Measurements from ENCODE around the gene GPHA2. TPM values are rescaled to one million over a fixed set of nuclear protein-coding genes. Genes with fewer than 3 reads are reported as not detected.

The GPHA2 gene
- total and polyA plus RNA-seq, 2 of the 13 experiments (the other 11 are each of a cell fraction or from before 2014, with no cell fraction given), result 13.0 to 19.1 TPM

DNA sequence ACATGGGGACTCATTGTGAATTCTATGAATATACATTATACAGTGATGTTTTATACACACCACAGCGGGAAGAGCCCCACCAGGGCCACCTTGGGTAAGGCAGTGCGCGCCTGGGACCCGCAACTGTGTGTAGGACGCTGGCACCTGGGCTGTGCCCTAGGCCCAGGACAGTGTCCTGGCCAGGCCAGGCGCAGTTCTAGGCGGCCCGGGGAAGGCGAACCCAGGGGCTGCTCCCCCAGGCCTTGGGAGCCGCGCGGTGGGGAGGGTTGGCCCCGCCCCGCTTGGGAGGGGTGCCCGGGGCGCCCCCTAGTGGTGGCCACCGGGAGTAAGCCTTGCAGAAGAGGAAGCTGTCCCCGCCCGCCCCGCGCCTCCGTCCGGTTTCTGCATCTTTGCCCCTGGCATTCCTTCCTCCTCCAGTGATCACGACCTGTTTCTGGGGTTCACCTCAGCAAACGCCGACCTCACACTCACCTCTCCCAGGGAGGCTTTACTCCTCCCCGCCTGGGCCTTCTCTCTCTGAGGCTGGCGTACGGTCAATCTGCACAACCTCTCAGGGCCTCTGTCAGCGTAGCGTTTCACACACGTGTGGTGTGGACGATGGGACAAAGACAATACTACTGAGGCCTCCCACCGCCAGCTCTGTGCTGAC is 47.8 kb downstream of the GPHA2 start (continued):
- TF ChIP-seq UBTF (CRISPR knock-in tag; IDR thresholded peaks at IDR 0.05) (peak; percentile 62), XRCC5 (optimal IDR thresholded peaks at IDR 0.05; ENCODE audit: low read length) (peak; percentile 91), JUNB (CRISPR knock-in tag; IDR thresholded peaks at IDR 0.05; ENCODE audit: borderline replicate concordance) (no peak), HIC2 (CRISPR knock-in tag; IDR thresholded peaks at IDR 0.05; ENCODE audit: low read depth) (peak; percentile 36; the same call in 1 of the 2 replicates), HNRNPLL (IDR thresholded peaks at IDR 0.05; ENCODE audit: low read depth, low read length, poor library complexity, severe bottlenecking) (peak; percentile 70), ZBTB21 (CRISPR knock-in tag; IDR thresholded peaks at IDR 0.05) (no peak), KLF12 (CRISPR knock-in tag; IDR thresholded peaks at IDR 0.05; ENCODE audit: borderline replicate concordance) (peak; percentile 90; the same call in 1 of the 2 replicates), ZIK1 (CRISPR knock-in tag; IDR thresholded peaks at IDR 0.05; ENCODE audit: borderline replicate concordance, low read depth) (peak; percentile 37; the same call in 1 of the 2 replicates), RBM22 (optimal IDR thresholded peaks at IDR 0.05; ENCODE audit: low read length) (peak; percentile 78), ZNF672 (CRISPR knock-in tag; IDR thresholded peaks at IDR 0.05) (no peak), ZNF33A (CRISPR knock-in tag; IDR thresholded peaks at IDR 0.05; ENCODE audit: borderline replicate concordance) (no peak), YY1 (IDR thresholded peaks at IDR 0.05; ENCODE audit: insufficient read depth, insufficient replicate concordance, low read depth, low read length) (peak; percentile 48), ZNF350 (CRISPR knock-in tag; IDR thresholded peaks at IDR 0.05; ENCODE audit: borderline replicate concordance, low read depth) (peak; percentile 74), ZNF333 (CRISPR knock-in tag; IDR thresholded peaks at IDR 0.05; ENCODE audit: borderline replicate concordance) (0 out of 2 replicates have a peak, but pooled peaks have one; percentile 68), AGO1 (IDR thresholded peaks at IDR 0.05; ENCODE audit: low read depth, low read length, poor library complexity, severe bottlenecking) (peak; percentile 98), ELF4 (CRISPR knock-in tag; IDR thresholded peaks at IDR 0.05; ENCODE audit: borderline replicate concordance) (no peak), ARNTL (CRISPR knock-in tag; IDR thresholded peaks at IDR 0.05) (0 out of 2 replicates have a peak, but pooled peaks have one; percentile 20), GTF2F1 (IDR thresholded peaks at IDR 0.05; ENCODE audit: low read length) (no peak), FOXC1 (CRISPR knock-in tag; IDR thresholded peaks at IDR 0.05; ENCODE audit: borderline replicate concordance) (0 out of 2 replicates have a peak, but pooled peaks have one; percentile 17)
- TF ChIP-seq, protein P1, sequence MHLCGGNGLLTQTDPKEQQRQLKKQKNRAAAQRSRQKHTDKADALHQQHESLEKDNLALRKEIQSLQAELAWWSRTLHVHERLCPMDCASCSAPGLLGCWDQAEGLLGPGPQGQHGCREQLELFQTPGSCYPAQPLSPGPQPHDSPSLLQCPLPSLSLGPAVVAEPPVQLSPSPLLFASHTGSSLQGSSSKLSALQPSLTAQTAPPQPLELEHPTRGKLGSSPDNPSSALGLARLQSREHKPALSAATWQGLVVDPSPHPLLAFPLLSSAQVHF (CRISPR knock-in tag; IDR thresholded peaks at IDR 0.05), result no peak
- TF ChIP-seq, protein P2, sequence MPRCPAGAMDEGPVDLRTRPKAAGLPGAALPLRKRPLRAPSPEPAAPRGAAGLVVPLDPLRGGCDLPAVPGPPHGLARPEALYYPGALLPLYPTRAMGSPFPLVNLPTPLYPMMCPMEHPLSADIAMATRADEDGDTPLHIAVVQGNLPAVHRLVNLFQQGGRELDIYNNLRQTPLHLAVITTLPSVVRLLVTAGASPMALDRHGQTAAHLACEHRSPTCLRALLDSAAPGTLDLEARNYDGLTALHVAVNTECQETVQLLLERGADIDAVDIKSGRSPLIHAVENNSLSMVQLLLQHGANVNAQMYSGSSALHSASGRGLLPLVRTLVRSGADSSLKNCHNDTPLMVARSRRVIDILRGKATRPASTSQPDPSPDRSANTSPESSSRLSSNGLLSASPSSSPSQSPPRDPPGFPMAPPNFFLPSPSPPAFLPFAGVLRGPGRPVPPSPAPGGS (CRISPR knock-in tag; IDR thresholded peaks at IDR 0.05), result no peak

Data from HepG2 (cell line).